OCI-LY1 (cell line): ENCODE measurements around the gene CGREF1.

ENCODE experiments used
- CTCF ChIP-seq: fragments of 200-600 bp; sonication (generic), shearing (Covaris generic); IDR thresholded peaks from 2 replicates; pipeline ENCODE4 v1.5.1; 2017; ENCODE audit warnings: mild to moderate bottlenecking, antibody characterized with exemption, low read length, moderate library complexity, mixed read lengths
- EZH2 ChIP-seq: fragments of 200-600 bp; sonication (generic), shearing (Covaris generic); IDR thresholded peaks from 2 replicates; pipeline ENCODE4 v1.8.0; 2017; ENCODE audit warnings: borderline replicate concordance, mixed run types, mild to moderate bottlenecking, antibody characterized with exemption, low read length, moderate library complexity, mixed read lengths

GRCh38 chr2:27134781-27135477 is 16.0 kb upstream of the CGREF1 start:
- no peak for TF ChIP-seq CTCF
- TF ChIP-seq EZH2 = no peak
